ENCODE measurements around the gene LITAFD.

DNA sequence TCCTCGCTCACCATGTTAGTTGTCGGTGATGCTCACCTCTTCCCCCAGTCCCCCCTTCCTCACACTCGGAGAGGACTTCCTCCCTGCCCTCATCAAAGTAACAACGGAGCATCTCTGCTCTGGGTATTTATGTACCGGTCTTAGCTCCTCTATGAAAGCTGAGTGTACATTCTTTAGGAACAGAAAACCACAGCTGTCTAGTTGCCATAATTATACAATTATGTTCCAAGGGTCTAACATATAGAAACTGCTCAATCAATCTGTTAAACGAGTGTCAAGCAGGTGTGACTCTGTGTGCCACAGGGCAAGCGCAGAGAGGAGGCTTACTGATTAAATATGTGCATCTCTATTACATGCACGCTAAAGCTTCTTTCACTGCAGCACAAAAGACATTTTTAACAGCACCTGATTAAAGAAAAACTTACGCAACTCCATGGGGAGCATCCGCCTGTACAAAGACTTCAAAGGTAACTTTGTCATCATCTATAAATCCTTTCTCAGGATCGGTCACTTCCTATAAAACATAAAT is 37.8 kb downstream of the LITAFD start:
- TF ChIP-seq, protein P1, sequence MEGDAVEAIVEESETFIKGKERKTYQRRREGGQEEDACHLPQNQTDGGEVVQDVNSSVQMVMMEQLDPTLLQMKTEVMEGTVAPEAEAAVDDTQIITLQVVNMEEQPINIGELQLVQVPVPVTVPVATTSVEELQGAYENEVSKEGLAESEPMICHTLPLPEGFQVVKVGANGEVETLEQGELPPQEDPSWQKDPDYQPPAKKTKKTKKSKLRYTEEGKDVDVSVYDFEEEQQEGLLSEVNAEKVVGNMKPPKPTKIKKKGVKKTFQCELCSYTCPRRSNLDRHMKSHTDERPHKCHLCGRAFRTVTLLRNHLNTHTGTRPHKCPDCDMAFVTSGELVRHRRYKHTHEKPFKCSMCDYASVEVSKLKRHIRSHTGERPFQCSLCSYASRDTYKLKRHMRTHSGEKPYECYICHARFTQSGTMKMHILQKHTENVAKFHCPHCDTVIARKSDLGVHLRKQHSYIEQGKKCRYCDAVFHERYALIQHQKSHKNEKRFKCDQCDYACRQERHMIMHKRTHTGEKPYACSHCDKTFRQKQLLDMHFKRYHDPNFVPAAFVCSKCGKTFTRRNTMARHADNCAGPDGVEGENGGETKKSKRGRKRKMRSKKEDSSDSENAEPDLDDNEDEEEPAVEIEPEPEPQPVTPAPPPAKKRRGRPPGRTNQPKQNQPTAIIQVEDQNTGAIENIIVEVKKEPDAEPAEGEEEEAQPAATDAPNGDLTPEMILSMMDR (conservative IDR thresholded peaks at IDR 0.05), result no peak
- no peak for TF ChIP-seq EZH2 (IDR thresholded peaks at IDR 0.05; ENCODE audit: low read depth)
